Endometrial microvascular endothelial cells (primary cell): Measurements from ENCODE around the gene SLC6A4. TPM values are rescaled to one million over a fixed set of nuclear protein-coding genes. Genes with fewer than 3 reads are reported as not detected.

Experiments used
- in situ Hi-C: cut with HindIII; loops from 2 replicates; pipeline ENCODE4 v1.10.0; 2017; ENCODE audit warnings: low sequenced_read_pairs, low pct_unique_long_range_greater_than_20kb; ENCODE audit errors: inconsistent ontology term
- total RNA-seq: library from RNA; depleted of rRNA; stranded (reverse); fragments of >200 nt; gene quantifications from one replicate; pipeline ENCODE4 v1.2.3, GENCODE V29; 2015; ENCODE audit errors: inconsistent ontology term

Gene SLC6A4
- not detected for total RNA-seq

GRCh38 chr17:30235386-30236296, at the start of gene SLC6A4:
SLC6A4 (minus strand) TSS chr17:30235697; CDS start chr17:30221958, 13,739 bp downstream.
- in situ Hi-C loops: no loop called here

DNA sequence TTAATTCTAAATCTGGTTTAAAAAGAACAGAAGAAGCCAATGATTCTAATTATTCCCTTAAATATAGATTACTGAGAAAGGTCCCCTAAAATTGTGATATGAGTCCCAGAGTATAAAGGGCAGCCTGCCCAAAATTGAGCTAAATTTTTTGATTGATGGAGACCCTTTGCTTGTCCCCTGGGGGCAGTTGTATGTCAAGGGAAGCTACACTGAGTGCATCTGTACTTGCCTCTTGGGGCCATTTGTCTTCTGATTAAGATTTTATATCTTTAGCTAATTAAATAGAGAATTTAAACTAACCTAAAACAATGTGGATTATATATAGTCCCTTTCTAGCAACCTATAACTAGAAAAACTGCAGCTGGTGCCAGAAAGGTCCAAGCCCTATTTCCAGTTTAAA, 43.7 kb upstream of the SLC6A4 start:
- in situ Hi-C loops: no loop called here

DNA sequence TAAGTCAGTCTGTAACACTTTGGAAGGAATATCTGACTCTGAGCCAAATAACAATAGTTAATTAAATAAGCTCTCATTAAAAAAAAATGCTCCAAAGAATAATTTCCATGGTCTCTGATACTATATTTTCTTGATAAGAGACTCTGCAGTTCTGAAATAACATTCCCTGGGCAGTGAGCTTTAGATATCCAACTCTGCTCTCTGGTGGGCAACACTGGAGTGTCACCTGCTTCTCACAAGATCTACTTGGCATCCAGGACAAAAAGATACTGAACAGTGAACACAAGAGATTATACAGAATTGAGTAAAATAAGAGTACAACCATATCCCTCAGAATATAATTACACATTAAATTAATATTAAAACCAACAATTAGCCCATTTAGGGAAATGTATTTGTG, 42.5 kb upstream of the SLC6A4 start:
- in situ Hi-C loops: no loop called here

DNA sequence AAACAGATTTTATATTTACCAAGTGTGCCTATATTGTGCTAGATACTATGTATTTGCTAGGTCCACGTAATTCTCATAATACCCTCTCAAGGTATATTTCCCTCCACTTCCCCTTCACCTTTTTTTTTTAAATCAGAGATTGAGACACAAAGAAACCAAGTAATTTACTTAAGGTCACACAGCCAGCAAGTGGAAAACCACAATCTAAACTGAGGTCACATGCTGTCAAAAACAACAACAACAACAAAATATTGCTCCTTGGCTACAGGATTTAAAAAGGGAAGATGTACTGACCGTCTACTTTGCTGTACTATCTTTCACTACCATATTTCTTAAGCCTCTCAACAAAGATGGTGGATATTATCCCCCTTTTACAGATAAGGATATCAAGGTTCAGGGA, 40.4 kb upstream of the SLC6A4 start:
- in situ Hi-C loops: no loop called here

- in situ Hi-C loops: no loop called here
These were observed 39.4 kb upstream of the SLC6A4 start for GRCh38 chr17:30274887-30275286.

DNA sequence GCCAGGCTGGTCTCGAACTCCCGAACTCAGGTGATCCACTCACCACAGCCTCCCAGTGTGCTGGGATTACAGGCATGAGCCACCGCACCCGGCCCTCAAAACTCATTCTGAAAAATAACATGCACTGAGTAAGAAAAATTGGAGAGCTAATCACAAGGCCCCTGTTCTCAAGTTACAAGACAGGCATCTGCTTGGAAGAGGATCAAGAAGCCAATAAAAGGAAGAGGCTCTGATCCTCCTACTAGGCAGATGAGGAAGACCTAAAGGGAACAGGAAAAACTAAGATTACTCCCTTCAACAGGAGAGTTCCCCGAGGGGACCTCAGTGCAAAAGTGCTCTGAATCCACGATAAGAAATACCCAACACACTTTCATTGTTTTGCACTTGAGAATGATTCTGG, 37.9 kb upstream of the SLC6A4 start:
- in situ Hi-C loops: no loop called here

- in situ Hi-C loops: no loop called here
These were observed 35.6 kb upstream of the SLC6A4 start for GRCh38 chr17:30271102-30271501.

- in situ Hi-C loops: no loop called here
These were observed 32.1 kb upstream of the SLC6A4 start for GRCh38 chr17:30267625-30268024.

DNA sequence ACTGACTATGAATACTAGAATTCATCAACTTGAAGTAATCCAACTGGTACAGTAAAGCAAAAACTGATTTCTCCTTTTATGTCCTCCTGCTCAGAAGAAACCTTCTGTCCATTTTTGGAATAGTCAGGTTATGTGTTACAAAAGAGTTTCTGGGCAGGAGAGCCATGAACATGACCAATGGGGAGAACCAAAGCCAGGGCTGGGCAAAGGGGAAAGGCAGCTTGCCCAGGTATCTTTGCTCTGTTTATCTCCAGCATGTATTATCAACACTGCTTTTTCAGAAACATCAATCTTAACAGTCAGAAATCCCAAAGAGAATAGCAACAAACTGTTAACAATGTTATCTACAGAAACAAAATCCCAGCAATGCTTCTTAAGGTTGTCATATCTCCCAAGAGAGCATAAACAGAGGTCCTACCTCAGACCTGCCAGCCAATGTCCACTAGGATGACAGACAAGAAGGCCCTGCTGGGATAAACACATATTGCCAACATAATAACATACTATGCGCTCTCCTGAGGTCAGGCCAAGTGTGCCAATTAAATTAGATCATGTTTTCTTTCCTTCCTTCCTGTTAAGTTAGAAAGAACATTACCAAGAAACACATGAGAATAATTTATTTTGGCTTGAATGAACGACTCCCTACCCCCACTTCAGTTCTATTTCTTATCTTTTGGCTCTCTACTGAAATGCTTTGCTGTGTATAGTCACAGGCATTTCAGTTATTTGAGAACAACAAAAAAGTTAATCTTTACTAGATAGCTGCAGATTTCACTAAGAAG, 28.2 kb upstream of the SLC6A4 start:
- in situ Hi-C loops: no loop called here

DNA sequence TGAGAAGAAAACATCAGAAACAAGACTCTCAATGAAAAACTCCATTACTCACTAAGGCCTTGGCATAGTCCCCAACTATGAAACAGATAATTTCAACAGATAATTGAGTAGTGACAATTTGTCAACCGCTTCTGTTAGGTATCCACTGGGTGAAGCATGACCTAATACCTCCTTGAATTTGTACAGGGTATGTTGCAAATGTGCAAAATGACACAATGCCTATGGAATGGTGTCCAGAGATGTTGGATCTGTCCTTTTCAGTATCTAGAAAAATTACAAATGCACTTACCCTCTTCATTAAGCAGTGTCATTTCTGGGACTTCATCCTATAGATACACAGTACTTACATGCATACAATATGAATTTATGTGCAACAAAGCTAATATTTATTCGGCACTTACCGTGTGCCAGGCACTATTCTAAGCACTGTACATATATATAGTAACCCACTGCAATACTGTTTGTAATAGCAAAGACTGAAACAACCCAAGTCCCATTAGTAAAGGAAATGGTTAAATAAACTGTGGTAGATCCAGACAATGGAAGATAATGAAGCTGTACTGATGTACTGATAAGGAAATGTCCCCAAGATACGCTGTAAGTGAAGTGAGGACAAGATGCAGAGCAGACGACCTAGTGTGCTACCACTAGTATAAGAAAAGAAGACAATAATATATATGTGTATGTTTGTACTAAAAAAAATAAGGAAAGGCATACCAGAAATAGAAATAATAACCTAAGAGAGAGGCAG, 21.4 kb upstream of the SLC6A4 start:
- in situ Hi-C loops: no loop called here

DNA sequence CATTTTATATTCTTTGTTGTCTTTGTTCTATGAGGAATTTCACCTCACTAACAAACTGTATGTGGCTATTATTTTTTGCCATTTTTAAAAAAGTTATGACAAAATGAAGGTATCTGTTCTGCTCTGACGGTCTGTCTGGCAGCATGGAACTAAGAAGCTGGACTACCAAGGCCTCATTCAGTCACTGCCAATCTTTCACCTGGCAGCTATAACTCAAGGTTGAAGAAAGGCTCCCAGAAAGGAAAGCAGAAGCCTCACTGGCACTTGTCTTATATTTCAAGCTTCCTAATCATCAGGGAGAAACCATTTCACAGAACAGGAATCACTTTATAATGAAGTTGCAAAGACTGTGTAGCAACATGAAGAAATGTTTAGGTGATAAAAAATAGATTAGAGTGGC, 18.7 kb upstream of the SLC6A4 start:
- in situ Hi-C loops: no loop called here

- in situ Hi-C loops: no loop called here
These were observed 17.8 kb upstream of the SLC6A4 start for GRCh38 chr17:30253312-30253711.

DNA sequence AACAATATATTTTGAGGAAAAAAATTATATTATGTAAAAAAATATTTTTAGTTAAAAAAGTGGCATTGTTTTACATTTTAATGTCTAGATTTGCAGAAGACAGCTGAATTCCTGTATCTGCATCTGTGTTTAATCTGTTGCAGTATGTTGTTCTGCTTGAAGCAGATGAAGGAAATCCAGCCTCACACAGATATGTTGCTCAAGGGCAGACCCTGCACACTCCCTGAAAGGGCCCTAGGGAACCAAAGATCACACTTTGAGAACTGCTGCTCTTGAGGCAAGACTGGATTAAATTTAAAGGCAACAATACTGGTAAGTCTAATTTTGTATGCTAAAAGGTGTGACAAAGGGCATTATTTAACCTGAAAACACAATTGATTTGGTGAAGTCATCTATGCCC, 16.4 kb upstream of the SLC6A4 start:
- in situ Hi-C loops: no loop called here

DNA sequence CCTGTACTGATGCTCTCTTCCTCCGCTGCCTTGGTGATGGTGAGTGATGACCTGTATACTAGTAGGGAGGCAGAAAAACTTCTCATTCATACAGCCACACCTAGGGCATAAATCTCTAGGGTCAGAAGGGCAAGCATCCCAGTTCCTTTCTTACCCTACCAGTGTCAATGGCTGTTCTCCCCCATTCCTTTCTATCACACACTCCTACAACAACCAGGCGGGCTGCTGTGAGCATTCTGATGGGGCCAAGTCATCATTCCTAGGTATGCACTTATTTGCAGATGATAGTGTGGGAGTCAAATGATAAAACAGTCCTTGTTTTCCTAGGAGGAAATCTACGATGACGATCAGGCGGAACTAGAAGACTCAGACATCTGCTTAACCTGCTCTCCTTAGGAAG, 14.0 kb upstream of the SLC6A4 start:
- in situ Hi-C loops: no loop called here

DNA sequence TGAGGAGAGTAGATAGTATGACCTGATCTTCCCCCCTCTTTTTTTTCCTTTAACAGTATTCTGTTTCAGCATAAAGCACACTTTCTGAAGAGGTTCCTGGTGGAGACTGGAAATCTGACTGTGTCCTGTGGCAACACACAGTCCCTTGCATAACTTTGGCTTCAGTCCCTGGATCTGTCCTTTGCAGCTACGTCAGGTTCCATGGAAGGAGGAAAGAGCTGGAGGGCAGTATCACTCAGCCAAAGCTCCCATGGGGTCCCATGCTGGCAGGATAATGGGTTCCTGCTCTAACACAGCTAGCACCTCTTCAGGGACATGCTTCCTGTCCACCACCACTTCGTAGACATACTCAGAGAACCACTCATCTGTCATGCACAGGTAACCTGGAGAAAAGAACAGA, 13.3 kb upstream of the SLC6A4 start:
- in situ Hi-C loops: no loop called here

DNA sequence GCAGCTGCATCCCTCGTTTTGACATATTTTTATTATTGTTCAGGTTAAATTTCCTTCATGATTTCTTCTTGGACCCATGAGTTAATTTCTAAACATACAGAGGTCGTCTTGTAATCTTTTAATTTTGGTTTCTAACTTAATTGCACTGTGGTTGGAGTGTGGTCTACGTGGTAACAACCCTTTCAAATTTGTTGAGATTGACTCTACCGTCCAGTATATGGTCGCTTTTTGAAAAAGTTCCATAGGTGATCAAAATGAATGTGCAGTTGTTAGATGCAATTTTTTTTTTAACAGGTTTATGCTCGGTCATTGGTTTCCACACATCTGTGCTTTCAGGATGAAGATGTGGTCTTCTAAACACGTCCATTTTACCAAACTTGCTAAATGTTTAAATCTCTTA, 11.0 kb upstream of the SLC6A4 start:
- in situ Hi-C loops: no loop called here

- in situ Hi-C loops: no loop called here
These were observed 9.4 kb upstream of the SLC6A4 start for GRCh38 chr17:30244853-30245385.

- in situ Hi-C loops: no loop called here
These were observed 8.1 kb upstream of the SLC6A4 start for GRCh38 chr17:30243568-30243967.

DNA sequence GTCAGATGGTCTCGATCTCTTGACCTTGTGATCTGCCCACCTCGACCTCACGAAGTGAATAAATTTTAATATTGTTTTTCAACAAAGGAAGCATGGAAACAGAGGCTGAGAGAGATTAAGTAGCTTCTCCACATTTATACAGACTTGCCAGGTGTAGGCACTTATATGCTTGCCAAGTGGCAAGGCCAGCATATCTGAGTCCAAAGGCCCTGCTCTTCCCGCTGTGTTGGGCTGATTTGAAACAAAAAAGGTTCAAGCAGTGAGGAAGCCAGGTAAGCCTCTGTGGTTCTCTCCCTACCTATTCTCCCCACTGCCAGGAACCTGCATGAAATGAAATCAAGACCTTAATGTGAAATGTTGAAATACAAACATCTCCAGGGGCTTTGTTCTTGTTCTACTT, 7.5 kb upstream of the SLC6A4 start:
- in situ Hi-C loops: no loop called here
